Measurements from ENCODE around the gene BLVRB. TPM values are rescaled to one million over a fixed set of nuclear protein-coding genes. Genes with fewer than 3 reads are reported as not detected.
A peak's percentile ranks its signal among the peaks of the same experiment; 100 is the strongest.

Gene BLVRB
- polyA plus RNA-seq, 3 donors from 2014 or later, result 30.8 to 52.5 (median 45.9) TPM

DNA sequence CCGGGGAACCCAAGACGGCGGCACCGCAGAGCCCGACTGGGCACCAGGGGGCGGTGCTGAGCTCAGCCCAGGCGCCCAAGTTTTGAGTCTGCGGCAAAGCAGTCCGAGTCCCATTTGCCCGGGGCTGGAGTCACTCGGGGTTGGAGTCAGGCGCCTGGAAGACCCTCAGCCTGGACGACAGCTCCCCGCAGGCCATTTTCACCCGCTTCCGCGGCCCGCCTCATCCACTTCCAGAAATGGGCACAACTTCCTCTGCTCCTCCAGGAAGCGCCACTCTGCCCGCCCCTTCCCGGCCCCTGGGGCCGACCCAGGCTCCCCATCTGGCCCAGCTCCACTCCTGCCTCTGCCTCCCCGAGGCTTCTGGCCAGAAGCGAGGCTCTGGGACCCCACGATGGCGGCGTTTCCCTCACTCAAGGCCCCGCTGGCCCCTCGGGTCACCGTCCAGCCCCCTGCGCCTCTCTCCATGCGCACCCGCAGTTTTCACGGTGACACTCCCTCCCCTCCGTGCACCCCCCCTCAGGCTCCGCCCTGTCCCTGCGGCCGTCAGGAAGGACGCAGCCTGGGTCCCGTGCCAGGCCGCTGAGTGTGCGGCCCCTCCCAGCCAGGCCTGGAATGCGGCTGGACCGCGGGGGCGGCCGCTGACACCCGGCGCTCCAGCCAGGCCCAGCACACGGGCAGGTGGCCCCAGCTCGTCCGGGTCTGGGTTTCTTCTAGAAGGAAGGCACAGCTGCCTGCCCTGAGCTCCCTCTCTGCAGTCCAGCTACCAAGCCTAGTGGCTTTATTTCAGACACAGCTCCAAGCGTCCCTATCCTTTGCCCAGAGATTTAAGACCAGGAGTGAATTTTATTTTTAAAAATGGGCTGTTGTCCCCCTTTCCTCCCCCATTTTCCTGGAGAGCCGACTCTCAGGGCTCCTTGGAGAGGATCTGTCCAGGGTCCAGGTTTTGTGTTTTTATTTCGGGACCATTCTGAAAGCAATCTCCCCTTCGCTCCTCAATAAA is 44.5 kb downstream of the BLVRB start:
- Mint-ChIP-seq H3K27ac (peak overlapping the region; percentile 87 to 97 (median 93)), H3K27me3 (ENCODE audit: low read depth in 3 of 3) (peaks cover 9 to 23% (median 22%) of the 10 kb centered on the region in 3 donors), H3K4me1 (peaks cover 57 to 69% of the 10 kb centered on the region in 2 donors), H3K9me3 (no peaks in the 10 kb centered on the region), H3K36me3 (peaks cover 0 to 4% (median 0%) of the 10 kb centered on the region in 3 donors), H3K4me3 (peak overlapping the region; percentile 82 to 89 (median 86))
- peak; percentile 76 to 81 (median 80) for DNase-seq

GRCh38 chr19:40420451-40420765 is 45.1 kb downstream of the BLVRB start:
- H3K27me3 Mint-ChIP-seq (ENCODE audit: low read depth in 3 of 3), result peaks cover 4 to 19% (median 16%) of the 10 kb centered on the region in 3 donors
- peak overlapping the region; percentile 82 to 89 (median 86) for H3K4me3 Mint-ChIP-seq
- H3K4me1 Mint-ChIP-seq, result peaks cover 58 to 69% of the 10 kb centered on the region in 2 donors
- DNase-seq, result no peak
- no peaks in the 10 kb centered on the region for H3K9me3 Mint-ChIP-seq
- H3K36me3 Mint-ChIP-seq, result peaks cover 0 to 4% (median 0%) of the 10 kb centered on the region in 3 donors
- H3K27ac Mint-ChIP-seq, result peak overlapping the region; percentile 87 to 97 (median 92)

- peak overlapping the region; percentile 49 to 97 (median 72) for H3K27ac Mint-ChIP-seq
- no peak for DNase-seq
- peaks cover 0 to 4% (median 0%) of the 10 kb centered on the region in 3 donors for H3K36me3 Mint-ChIP-seq
- H3K9me3 Mint-ChIP-seq, result no peaks in the 10 kb centered on the region
- peaks cover 1 to 15% (median 14%) of the 10 kb centered on the region in 3 donors for H3K27me3 Mint-ChIP-seq (ENCODE audit: low read depth in 3 of 3)
- H3K4me1 Mint-ChIP-seq, result peaks cover 59 to 67% of the 10 kb centered on the region in 2 donors
- peak overlapping the region; percentile 72 to 83 (median 78) for H3K4me3 Mint-ChIP-seq
Measured at GRCh38 chr19:40419780-40420179, 45.8 kb downstream of the BLVRB start.

GRCh38 chr19:40419066-40419612 is 46.4 kb downstream of the BLVRB start:
- Mint-ChIP-seq H3K4me1 (peaks cover 57 to 64% of the 10 kb centered on the region in 2 donors), H3K4me3 (peak overlapping the region; percentile 2 to 85 (median 72)), H3K27ac (peak overlapping the region; percentile 67 to 97 (median 72)), H3K27me3 (ENCODE audit: low read depth in 3 of 3) (peaks cover 0 to 10% (median 10%) of the 10 kb centered on the region in 3 donors), H3K9me3 (no peaks in the 10 kb centered on the region), H3K36me3 (peaks cover 0 to 4% (median 0%) of the 10 kb centered on the region in 3 donors)
- DNase-seq, result no peak

GRCh38 chr19:40418040-40418439 is 47.5 kb downstream of the BLVRB start:
- peaks cover 66 to 72% of the 10 kb centered on the region in 2 donors for H3K4me1 Mint-ChIP-seq

GRCh38 chr19:40417643-40417981 is 47.9 kb downstream of the BLVRB start:
- Mint-ChIP-seq H3K9me3 (no peaks in the 10 kb centered on the region), H3K4me1 (peaks cover 68 to 74% of the 10 kb centered on the region in 2 donors), H3K36me3 (peaks cover 0 to 4% (median 0%) of the 10 kb centered on the region in 3 donors), H3K27me3 (ENCODE audit: low read depth in 3 of 3) (peaks cover 0 to 10% (median 9%) of the 10 kb centered on the region in 3 donors), H3K4me3 (peak overlapping the region in 4 of 5 donors; percentile 56 to 85 (median 68)), H3K27ac (peak overlapping the region in 5 of 6 donors; percentile 85 to 97 (median 89))
- DNase-seq, result no peak

More at GRCh38 chr19:40418040-40418439, 47.5 kb downstream of the BLVRB start:
- Mint-ChIP-seq H3K27me3 (ENCODE audit: low read depth in 3 of 3) (peaks cover 0 to 10% (median 9%) of the 10 kb centered on the region in 3 donors), H3K36me3 (peaks cover 0 to 4% (median 0%) of the 10 kb centered on the region in 3 donors), H3K4me3 (peak overlapping the region in 3 of 5 donors; percentile 21 to 85 (median 71)), H3K27ac (peak overlapping the region; percentile 51 to 97 (median 88)), H3K9me3 (no peaks in the 10 kb centered on the region)
- DNase-seq, result no peak

- peaks cover 64 to 68% of the 10 kb centered on the region in 2 donors for H3K4me1 Mint-ChIP-seq
- peak in 2 of 3 donors; percentile 29 to 72 for DNase-seq
- H3K36me3 Mint-ChIP-seq, result no peaks in the 10 kb centered on the region
- H3K27ac Mint-ChIP-seq, result peak overlapping the region in 5 of 6 donors; percentile 55 to 97 (median 89)
- H3K9me3 Mint-ChIP-seq, result no peaks in the 10 kb centered on the region
- H3K27me3 Mint-ChIP-seq (ENCODE audit: low read depth in 3 of 3), result peaks cover 0 to 10% (median 9%) of the 10 kb centered on the region in 3 donors
- peak overlapping the region; percentile 56 to 85 (median 68) for H3K4me3 Mint-ChIP-seq
Measured at GRCh38 chr19:40416918-40417642, 48.5 kb downstream of the BLVRB start.

DNA sequence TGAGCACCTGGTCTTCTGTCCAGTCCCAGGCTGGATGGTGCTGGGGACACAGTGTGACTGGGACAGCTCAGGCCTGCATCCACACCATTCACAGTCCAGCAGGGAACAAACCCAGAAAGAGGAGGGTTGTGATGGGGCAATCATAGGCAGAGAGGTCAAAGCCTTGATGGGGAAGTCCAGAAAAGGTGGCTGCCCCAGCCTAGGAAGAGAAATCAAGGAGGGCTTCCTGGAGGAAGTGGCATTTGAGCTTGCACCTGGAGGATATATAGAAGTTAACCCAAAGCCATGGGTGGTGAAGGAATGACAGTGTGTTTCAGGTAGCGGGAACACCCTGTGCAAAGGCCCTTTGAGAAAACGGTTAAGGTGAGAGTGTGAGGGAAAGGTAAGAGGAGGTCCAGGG is 49.8 kb downstream of the BLVRB start:
- H3K4me1 Mint-ChIP-seq, result peaks cover 60 to 63% of the 10 kb centered on the region in 2 donors
- no peak for DNase-seq
- no peaks in the 10 kb centered on the region for H3K9me3 Mint-ChIP-seq
- H3K27me3 Mint-ChIP-seq (ENCODE audit: low read depth in 3 of 3), result peaks cover 2 to 9% (median 2%) of the 10 kb centered on the region in 3 donors
- H3K27ac Mint-ChIP-seq, result peak overlapping the region in 4 of 6 donors; percentile 6 to 87 (median 72)
- no peaks in the 10 kb centered on the region for H3K36me3 Mint-ChIP-seq
- H3K4me3 Mint-ChIP-seq, result peak overlapping the region in 2 of 5 donors; percentile 37 to 49

DNA sequence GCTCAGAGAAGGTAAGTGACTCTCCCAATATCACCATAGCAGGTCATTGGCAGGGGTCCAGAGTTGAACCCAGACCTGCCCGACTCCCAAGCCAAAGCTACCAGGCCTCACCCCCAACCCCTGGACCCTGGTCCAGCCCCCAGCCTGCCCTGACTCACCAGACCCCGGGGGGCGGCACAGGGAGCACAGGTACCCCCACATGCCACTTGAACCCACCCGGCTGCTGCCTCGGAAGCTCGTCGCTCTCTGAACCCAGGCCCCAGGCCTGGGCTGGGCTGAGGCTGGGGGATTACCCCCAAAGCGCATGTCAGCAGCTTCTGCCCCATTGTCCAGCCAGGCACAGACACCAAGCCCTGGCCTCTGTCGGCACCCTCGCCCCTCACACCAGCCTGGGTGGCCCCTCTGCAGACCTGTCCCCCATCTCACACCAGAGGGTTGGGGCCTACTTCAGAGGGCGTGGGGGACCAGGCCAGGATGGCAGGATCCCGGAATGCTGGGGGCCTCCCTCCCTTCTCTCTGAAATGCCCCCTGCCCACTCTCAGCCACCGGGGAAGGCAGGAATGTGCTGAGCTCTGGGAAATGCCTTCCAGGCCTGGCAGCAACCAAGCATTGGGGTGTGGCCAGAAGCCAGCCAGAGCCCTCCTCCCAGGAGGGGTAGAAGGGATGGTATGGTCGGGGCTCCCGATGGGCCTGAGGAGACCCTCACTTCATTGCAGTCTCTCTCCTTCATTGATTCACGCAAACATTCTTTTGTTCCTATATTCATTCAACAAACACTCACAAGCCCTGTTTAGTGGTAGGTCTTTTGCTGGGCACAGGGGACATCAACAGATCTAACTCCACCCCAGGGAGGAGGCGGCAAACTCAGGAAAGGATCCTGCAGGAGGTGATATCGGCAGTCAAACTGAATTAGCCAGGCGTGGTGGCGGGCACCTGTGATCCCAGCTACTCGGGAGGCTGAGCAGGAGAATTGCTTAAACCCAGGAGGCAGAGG is 50.7 kb downstream of the BLVRB start:
- peak overlapping the region in 2 of 6 donors; percentile 84 to 94 for H3K27ac Mint-ChIP-seq
- H3K27me3 Mint-ChIP-seq (ENCODE audit: low read depth in 3 of 3), result peaks cover 2 to 6% (median 2%) of the 10 kb centered on the region in 3 donors
- no peaks in the 10 kb centered on the region for H3K36me3 Mint-ChIP-seq
- DNase-seq, result no peak
- H3K9me3 Mint-ChIP-seq, result no peaks in the 10 kb centered on the region
- H3K4me3 Mint-ChIP-seq, result peak overlapping the region in 4 of 5 donors; percentile 27 to 90 (median 66)
- peaks cover 54 to 60% of the 10 kb centered on the region in 2 donors for H3K4me1 Mint-ChIP-seq

DNA sequence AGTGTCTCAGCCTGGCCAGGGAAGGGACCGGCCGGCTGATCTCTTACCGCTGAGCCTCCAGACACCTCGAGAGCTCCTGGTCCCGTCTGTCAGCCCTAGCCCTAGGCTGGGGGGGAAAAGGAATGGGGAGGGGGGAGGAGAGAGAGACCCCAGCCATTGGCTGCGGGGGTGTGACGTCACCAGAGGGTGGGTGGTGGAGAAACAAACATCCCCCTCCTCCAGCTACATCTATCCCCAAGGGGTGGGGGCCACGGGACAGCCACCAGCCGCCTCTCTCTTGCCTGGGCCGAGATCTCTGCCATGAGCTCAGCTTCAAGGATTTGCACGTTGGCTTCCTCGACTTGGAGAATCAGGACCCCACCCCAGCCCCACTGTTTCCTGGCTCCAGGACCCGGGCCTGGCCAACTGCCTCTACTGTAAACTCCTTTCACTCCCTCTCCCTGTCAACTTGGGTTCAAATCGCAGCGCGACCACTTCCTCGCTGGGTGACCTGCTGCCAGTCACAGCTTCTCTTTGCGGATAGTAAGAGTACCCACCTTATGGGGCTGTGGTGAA is 52.2 kb downstream of the BLVRB start, which contains the start of gene PRX:
Gene PRX, minus strand, starts transcription at position 88 of the 555 bp plus-strand sequence. CDS start 5,446 bp downstream, outside the sequence.
- peaks cover 41 to 53% of the 10 kb centered on the region in 2 donors for H3K4me1 Mint-ChIP-seq
- H3K4me3 Mint-ChIP-seq, result peak within 1 kb of the TSS; percentile 27 to 90 (median 82)
- peak within 1 kb of the TSS; percentile 53 to 94 (median 82) for H3K27ac Mint-ChIP-seq
- H3K9me3 Mint-ChIP-seq, result no peaks in the 10 kb centered on the region
- no peaks in the 10 kb centered on the region for H3K36me3 Mint-ChIP-seq
- peaks cover 2 to 6% (median 2%) of the 10 kb centered on the region in 3 donors for H3K27me3 Mint-ChIP-seq (ENCODE audit: low read depth in 3 of 3)
- peak in 2 of 3 donors; percentile 30 to 43 for DNase-seq

DNA sequence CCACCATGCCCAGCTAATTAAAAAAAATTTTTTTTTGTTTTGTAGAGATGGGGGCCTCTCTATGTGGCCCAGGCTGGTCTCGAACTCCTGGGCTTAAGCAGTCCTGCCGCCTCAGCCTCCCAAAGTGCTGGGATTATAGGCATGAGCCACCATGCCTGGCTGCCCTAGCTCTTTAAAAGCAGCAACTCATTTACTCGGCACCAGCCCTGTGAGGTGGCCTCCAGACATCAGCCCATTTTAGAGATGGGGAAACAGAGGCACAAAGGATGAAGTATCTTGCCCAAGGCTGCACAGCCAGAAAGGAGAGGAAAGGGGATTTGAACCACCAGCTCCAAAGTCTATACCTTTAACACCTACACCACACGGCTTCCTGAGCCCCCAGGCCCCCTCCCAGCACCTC is 52.7 kb downstream of the BLVRB start:
- H3K27ac Mint-ChIP-seq, result peak overlapping the region in 2 of 6 donors; percentile 84 to 94
- peaks cover 38 to 53% of the 10 kb centered on the region in 2 donors for H3K4me1 Mint-ChIP-seq
- peak overlapping the region in 3 of 5 donors; percentile 14 to 90 (median 87) for H3K4me3 Mint-ChIP-seq
- H3K36me3 Mint-ChIP-seq, result no peaks in the 10 kb centered on the region
- peaks cover 0 to 6% (median 2%) of the 10 kb centered on the region in 3 donors for H3K27me3 Mint-ChIP-seq (ENCODE audit: low read depth in 3 of 3)
- H3K9me3 Mint-ChIP-seq, result no peaks in the 10 kb centered on the region
- no peak for DNase-seq
